MG63 (cell line): ENCODE results near the gene PRPF8. TPM values are rescaled to one million over a fixed set of nuclear protein-coding genes. Genes with fewer than 3 reads are reported as not detected.

Source experiments
- DNase-seq: peaks from one replicate; pipeline ENCODE4 v3.0.0-alpha.2; 2020
- H3K27me3 ChIP-seq: fragments of 250-450 bp; sonication (Bioruptor Pico); 2 replicates; pipeline ENCODE4 v1.5.1; 2020; ENCODE audit warnings: mild to moderate bottlenecking, moderate library complexity
- H3K36me3 ChIP-seq: fragments of 250-450 bp; sonication (Bioruptor Pico); 2 replicates; pipeline ENCODE4 v1.5.1; 2020; ENCODE audit warnings: mild to moderate bottlenecking, moderate library complexity
- H3K4me3 ChIP-seq: fragments of 250-450 bp; sonication (Bioruptor Pico); 2 replicates; pipeline ENCODE4 v1.5.1; 2020; ENCODE audit warnings: mild to moderate bottlenecking, moderate library complexity
- H3K9me3 ChIP-seq: fragments of 250-450 bp; sonication (Bioruptor Pico); 2 replicates; pipeline ENCODE4 v1.5.1; 2020; ENCODE audit warnings: mild to moderate bottlenecking, moderate library complexity
- total RNA-seq: library from RNA; depleted of rRNA; stranded (reverse); fragments of >200 nt; shearing (Covaris generic); gene quantifications from 2 replicates; pipeline ENCODE4 v1.2.3, GENCODE V29; 2014; ENCODE audit warnings: low replicate concordance

The PRPF8 gene
- total RNA-seq, 1 experiment from 2014 or later, result 100 TPM

- Histone ChIP-seq H3K27me3 (no peaks in the 10 kb centered on the region), H3K4me3 (no peak overlapping the region), H3K36me3 (no peaks in the 10 kb centered on the region), H3K9me3 (no peaks in the 10 kb centered on the region)
- no peak for DNase-seq
Observed at GRCh38 chr17:1627182-1627981, 57.3 kb downstream of the PRPF8 start.

- no peak overlapping the region for H3K4me3 ChIP-seq
Observed at GRCh38 chr17:1626333-1626732, 58.3 kb downstream of the PRPF8 start.

GRCh38 chr17:1625581-1625980 is 59.1 kb downstream of the PRPF8 start:
- no peaks in the 10 kb centered on the region for H3K27me3 ChIP-seq
- no peak for DNase-seq

More at GRCh38 chr17:1626333-1626732, 58.3 kb downstream of the PRPF8 start:
- no peaks in the 10 kb centered on the region for H3K9me3 ChIP-seq
- no peaks in the 10 kb centered on the region for H3K36me3 ChIP-seq
- DNase-seq, result no peak
- no peaks in the 10 kb centered on the region for H3K27me3 ChIP-seq

DNA sequence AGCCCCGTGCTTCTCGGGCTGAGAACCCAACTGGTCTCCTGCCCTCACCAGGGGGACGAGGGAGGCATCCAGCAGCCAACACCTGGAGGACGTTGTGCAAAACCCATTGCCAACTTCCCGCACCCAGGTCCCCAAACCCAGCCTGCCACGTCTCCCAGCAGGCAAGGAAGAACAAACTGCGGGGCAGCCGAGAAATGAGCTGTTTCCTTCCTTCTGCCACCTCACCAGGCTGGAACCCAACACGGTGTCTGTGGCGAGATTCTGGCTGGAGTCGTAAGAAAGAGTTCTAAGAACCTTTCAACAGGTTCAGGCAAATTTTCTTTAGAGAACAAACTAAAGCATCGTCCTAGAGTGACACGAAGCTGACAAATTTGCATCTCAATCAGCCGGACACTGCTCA is 59.6 kb downstream of the PRPF8 start:
- no peaks in the 10 kb centered on the region for H3K9me3 ChIP-seq
- H3K36me3 ChIP-seq, result no peaks in the 10 kb centered on the region
- DNase-seq, result no peak
- no peaks in the 10 kb centered on the region for H3K27me3 ChIP-seq
- no peak overlapping the region for H3K4me3 ChIP-seq

More at GRCh38 chr17:1625581-1625980, 59.1 kb downstream of the PRPF8 start:
- Histone ChIP-seq H3K9me3 (no peaks in the 10 kb centered on the region), H3K36me3 (no peaks in the 10 kb centered on the region), H3K4me3 (no peak overlapping the region)

GRCh38 chr17:1624650-1625049 is 60.0 kb downstream of the PRPF8 start:
- Histone ChIP-seq H3K4me3 (no peak overlapping the region), H3K27me3 (no peaks in the 10 kb centered on the region), H3K9me3 (no peaks in the 10 kb centered on the region), H3K36me3 (no peaks in the 10 kb centered on the region)
- no peak for DNase-seq

DNA sequence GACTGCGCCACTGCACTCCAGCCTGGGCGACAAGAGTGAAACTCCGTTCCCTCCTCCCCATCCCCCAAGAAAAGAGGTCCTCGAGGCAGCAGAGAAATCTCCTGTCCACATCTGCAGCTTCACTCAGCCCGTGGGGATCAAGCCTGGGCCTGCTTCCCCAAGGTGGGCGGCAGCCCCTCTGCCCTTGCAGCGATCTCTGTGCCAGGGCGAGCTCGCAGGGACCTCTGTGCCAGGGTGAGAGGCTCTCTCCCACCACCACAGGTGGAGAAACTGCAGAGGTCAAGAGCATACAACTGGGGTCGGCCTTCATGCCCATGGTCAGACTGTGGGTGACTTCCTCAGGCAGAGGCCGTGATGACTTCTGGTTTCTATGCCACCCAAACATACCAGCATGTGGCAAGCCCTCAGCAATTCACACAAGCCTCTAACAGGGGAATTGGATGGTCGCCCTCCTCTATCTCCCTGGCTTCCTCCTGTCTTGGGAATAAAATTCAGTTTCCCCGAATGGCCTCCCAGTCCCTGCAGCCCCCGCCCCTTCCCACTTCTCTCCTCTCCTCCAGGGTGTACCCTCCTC is 61.5 kb downstream of the PRPF8 start:
- H3K27me3 ChIP-seq, result no peaks in the 10 kb centered on the region
- no peaks in the 10 kb centered on the region for H3K36me3 ChIP-seq
- no peaks in the 10 kb centered on the region for H3K9me3 ChIP-seq
- no peak overlapping the region for H3K4me3 ChIP-seq
- DNase-seq, result no peak

GRCh38 chr17:1621273-1621954 is 63.3 kb downstream of the PRPF8 start:
- no peaks in the 10 kb centered on the region for H3K9me3 ChIP-seq
- no peaks in the 10 kb centered on the region for H3K36me3 ChIP-seq
- no peak for DNase-seq
- H3K27me3 ChIP-seq, result no peaks in the 10 kb centered on the region
- H3K4me3 ChIP-seq, result no peak overlapping the region

- Histone ChIP-seq H3K36me3 (no peaks in the 10 kb centered on the region), H3K4me3 (no peak overlapping the region), H3K9me3 (no peaks in the 10 kb centered on the region), H3K27me3 (no peaks in the 10 kb centered on the region)
- DNase-seq, result no peak
Observed at GRCh38 chr17:1620486-1620885, 64.2 kb downstream of the PRPF8 start.

GRCh38 chr17:1617620-1618174 is 67.0 kb downstream of the PRPF8 start:
- Histone ChIP-seq H3K4me3 (no peak overlapping the region), H3K27me3 (no peaks in the 10 kb centered on the region), H3K9me3 (no peaks in the 10 kb centered on the region), H3K36me3 (no peaks in the 10 kb centered on the region)
- peak; percentile 68 for DNase-seq

GRCh38 chr17:1616101-1616500 is 68.6 kb downstream of the PRPF8 start:
- Histone ChIP-seq H3K36me3 (no peaks in the 10 kb centered on the region), H3K27me3 (no peaks in the 10 kb centered on the region), H3K4me3 (no peak overlapping the region), H3K9me3 (no peaks in the 10 kb centered on the region)
- no peak for DNase-seq

DNA sequence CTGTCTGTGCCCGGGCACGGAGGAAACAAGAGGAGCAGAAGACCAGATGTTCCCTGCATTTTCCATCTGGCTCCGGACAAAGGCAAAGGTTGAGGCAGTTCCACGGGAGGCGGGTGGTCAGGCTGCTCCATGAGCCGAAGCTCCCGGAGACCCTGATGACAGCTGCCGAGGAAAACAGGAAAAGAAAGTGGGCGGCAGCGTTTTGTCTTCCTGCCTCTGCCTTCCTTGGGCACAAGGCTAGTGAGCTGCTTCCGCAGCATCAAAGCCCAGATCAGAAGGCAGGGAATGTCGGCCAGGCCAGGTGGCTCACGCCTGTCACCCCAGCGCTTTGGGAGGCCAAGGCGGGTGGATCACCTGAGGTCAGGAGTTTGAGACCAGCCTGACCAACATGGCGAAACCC is 72.3 kb downstream of the PRPF8 start:
- Histone ChIP-seq H3K4me3 (no peak overlapping the region), H3K36me3 (no peaks in the 10 kb centered on the region), H3K9me3 (no peaks in the 10 kb centered on the region), H3K27me3 (no peaks in the 10 kb centered on the region)
- no peak for DNase-seq

GRCh38 chr17:1611715-1612114 is 73.0 kb downstream of the PRPF8 start:
- no peaks in the 10 kb centered on the region for H3K36me3 ChIP-seq
- DNase-seq, result no peak
- H3K27me3 ChIP-seq, result no peaks in the 10 kb centered on the region
- H3K9me3 ChIP-seq, result no peaks in the 10 kb centered on the region
- no peak overlapping the region for H3K4me3 ChIP-seq

GRCh38 chr17:1608676-1609075 is 76.0 kb downstream of the PRPF8 start:
- Histone ChIP-seq H3K9me3 (no peaks in the 10 kb centered on the region), H3K36me3 (no peaks in the 10 kb centered on the region), H3K4me3 (no peak overlapping the region), H3K27me3 (no peaks in the 10 kb centered on the region)
- no peak for DNase-seq

DNA sequence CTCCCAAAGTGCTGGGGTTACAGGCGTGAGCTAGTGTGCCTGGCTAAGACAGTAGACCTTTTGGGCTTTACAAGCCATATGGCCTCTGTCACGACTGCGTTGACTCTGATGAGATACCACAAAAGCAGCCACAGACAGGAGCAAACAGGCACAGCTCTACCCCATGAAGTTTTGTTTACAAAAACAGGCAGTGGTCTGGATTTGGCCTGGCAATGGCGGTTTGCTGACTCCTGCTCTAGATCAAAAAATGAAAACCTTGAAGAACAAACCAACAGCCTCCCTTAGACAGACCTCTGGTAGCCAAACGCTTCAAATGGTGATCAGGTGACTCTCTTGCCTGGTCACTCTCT is 76.7 kb downstream of the PRPF8 start:
- H3K36me3 ChIP-seq, result no peaks in the 10 kb centered on the region

DNA sequence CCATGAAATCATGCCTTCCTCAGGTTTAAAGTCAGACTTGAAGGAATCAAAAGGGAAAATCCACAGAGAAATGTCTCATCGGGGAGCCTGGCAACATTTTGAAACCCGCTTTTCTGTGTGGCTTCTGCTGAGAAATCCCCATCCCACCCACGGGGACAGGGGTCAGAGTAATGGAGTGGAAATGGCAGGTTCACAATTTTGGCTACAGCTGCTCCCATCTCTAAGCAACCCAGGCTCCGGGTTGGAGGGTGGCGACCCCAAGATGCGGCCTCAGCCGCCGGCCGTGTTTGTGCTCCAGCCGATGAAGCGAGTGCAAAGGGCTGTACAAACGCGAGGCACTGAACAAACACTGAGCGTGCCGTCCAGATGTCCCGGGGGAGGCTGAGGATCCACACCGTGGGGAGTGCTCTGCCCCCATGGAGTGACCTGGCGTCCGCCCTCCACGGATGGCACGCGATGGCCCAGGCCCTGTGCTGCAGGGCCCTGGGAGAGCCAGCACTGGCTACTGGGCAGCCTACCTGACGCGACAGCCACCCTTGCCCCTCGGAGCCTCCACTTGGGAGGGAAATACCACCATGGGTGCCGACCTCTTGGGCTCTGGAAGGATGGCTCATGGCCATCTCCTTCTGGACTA is 78.2 kb downstream of the PRPF8 start:
- DNase-seq, result no peak
- no peak overlapping the region for H3K4me3 ChIP-seq
- H3K9me3 ChIP-seq, result no peaks in the 10 kb centered on the region
- no peaks in the 10 kb centered on the region for H3K27me3 ChIP-seq
- H3K36me3 ChIP-seq, result no peaks in the 10 kb centered on the region

More for the DNA sequence above, 76.7 kb downstream of the PRPF8 start:
- H3K4me3 ChIP-seq, result no peak overlapping the region
- H3K9me3 ChIP-seq, result no peaks in the 10 kb centered on the region
- no peaks in the 10 kb centered on the region for H3K27me3 ChIP-seq
- no peak for DNase-seq

GRCh38 chr17:1605681-1606351 is 78.9 kb downstream of the PRPF8 start:
- no peaks in the 10 kb centered on the region for H3K27me3 ChIP-seq
- H3K9me3 ChIP-seq, result no peaks in the 10 kb centered on the region
- no peak for DNase-seq
- H3K4me3 ChIP-seq, result no peak overlapping the region
- no peaks in the 10 kb centered on the region for H3K36me3 ChIP-seq
